RKO (cell line): ENCODE measurements around the gene ACD.
A peak's percentile ranks its signal among the peaks of the same experiment; 100 is the strongest.

Experiments
- DNase-seq: peaks from one replicate; pipeline ENCODE4 v3.0.0-alpha.2; 2016; ENCODE audit warnings: low spot score

The ACD gene

DNA sequence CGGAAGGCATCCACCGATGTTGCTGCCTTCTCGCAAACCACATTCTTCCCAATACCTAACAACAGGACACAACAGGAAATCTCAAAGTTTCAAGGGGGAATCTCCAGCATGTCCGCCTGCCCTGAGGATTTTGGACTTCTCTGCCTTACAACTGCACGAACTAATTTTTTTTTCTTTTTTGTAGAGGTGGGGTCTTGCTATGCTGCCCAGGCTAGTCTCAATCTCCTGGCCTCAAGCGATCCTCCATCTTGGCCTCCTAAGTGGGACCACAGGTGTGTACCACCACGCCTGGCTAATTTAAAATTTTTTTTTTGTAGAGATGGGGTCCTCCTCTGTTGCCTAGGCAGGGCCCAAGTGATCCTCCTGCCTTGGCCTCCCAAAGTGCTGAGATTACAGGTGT lies 15.9 kb upstream of the ACD start:
- no peak for DNase-seq

- DNase-seq, result no peak
Measured at GRCh38 chr16:67675579-67675935, 15.5 kb upstream of the ACD start.

DNA sequence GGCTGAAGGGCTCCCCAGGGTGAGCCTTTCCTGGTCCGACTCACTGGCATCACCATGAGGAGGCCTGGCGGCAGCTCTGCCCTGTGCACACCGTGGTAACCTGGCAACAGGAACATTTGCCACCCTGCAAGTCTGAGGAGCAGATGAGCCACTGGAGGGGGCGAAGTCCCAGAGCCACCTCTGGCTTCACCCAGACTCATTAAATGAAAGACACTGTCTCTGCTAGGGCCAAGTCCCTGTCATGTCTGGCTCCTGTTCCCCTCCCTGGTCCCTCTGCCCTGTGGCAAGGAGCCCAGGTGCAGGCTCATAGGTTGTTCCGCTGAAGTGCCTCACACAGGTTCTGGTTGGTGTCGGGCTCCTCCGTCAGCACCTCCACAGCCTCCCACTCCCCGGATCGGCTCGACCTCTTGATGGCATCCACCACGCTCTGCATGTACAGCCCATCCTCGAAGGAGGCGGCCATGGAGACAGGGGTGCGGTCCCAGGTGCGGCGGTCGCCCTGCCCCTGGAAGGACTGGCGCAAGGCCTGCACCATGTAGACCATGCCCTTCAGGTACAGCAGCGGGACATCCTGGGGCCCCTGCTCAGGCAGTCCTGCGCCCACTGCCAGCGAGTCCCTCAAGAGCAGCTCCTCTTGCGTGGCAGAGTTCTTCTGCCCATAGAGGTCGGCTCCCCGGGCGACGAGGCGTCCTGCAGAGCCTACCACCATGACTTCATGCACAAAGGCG lies 15.0 kb upstream of the ACD start:
- no peak for DNase-seq

DNA sequence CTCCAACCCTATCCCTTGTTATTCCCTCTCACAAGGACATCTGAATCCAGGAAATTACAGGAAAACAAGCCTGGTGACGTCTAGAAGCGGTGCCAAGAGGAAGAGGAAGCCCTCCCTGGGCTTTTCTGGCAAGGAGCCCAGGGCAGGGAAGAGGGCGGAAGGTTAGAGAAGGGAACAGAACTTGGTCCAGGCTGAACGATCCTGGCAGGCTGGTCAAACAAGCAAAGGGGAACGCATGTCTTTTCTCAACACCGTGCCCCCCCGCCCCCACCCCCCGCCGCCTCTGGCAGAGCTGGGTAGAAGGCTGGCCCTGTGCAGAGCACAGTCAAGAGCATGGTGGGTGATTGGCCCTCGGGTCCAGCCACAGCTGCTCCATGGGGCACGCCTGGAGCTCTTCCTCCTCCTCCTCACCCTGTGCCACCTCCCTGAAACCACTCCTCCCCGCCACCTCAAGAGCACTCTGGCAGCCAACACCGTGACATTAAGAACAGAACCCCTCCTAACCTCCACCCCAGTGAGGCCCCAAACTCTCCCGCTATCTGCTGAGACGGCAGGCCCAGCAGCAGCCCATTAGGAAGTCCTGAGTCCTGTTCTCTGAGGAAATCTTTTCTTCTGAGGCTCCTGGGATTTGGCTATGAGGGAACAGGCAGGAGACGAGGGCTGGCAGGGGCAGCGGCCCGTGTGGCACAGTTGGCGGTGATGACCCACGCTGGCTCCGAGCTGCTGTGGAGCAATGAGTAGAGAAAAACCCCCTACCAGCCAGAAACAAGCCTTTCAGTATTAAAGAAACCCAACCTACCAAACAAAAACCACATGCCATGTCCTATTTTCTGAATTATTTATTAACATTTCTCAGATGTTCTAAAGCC lies 13.9 kb upstream of the ACD start:
- DNase-seq, result no peak

DNA sequence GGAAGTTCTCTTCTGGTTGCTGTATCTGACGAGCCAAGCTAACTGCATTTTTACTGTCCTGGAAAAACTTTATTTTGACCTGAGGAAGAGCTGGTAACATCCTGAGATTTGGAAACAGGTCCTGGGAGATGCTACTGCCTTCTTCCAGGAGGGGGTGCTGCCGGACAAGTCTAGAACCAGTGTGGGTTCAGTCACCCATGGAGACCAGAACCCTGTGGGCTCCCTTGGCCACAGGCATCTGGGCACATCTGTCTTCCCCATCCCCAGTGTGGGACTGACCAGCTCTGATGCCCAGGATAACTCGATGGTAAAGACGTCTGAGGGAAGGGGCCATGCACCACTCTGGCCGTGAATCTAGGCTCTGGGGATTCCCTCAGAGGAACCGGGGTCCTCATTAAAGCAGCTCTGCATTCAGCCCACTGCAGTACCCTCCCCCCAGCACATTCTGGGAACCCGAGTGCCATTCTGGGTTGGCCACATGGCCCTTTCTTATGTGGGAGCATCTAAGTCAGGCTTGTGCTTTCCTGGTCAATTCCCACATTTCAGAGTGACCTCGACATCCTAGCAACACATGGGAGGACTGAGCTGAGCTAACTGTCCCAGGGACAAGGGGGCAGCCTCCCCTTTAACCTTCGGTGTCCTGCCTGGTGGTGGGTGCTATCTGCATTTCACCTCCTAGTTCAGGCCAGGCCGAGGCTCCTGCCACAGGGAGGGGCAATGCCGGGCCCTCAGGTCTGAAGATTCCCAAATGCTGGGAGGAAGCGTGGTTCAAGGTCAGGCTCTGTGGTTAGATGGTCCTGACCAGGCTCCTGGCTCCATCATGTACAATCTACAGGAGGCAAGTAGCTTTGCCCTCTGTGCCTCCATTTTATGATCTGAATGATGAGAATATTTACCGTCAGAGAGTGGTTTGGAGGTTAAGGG lies 12.9 kb upstream of the ACD start:
- peak; percentile 51 for DNase-seq

DNA sequence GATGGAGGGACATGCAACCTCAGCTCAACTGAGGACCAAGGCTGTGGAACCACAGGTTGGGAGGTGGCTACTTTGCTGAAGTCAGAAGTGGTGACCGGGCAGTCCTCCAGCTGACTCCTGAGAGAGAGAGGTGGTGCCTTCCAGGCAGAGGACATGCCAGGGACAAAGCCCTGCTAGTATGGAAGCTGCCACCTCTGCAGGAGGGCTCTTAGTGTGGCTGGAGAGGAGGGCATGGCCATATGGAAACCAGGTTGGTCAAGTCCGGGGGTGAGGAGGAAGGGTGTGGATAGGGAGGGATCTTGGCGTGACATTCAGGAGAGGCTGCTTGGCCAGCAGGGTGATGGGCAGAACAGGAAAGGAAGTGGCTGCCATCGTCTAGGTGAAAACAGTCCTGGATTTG lies 12.2 kb upstream of the ACD start:
- no peak for DNase-seq

GRCh38 chr16:67669499-67670101 lies 9.5 kb upstream of the ACD start:
- DNase-seq, result no peak

DNA sequence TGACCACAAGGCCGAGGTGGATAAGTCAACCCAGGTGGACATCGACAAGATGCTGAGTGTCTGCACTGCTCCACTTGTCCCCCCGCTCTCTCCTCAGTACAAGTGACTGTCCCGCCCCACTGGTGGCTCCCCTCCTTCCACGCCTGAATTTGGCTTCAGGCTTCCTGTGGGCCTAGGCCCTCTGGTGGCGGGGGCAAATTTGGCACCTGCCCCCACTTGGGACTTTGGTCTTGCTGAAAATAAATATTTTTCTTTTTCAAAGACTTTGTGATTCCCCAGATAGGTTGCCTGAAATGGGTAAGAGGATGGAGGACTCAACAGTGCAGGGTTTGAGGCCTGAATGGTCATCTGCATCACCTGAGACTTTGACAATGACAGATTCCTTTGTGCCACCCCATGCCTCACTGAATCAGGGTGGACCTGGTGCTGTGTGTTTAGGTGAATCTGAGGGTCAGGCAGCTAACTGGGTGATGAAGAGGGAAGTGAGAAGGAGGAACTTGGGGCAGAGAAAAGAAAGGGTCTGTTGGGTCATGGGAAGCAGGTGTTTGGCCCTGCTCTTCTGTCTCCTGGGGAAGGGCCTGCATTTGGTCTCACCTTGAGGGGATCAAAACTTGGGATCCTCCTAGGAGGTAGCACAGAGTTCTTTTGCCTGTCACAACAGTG lies 8.6 kb upstream of the ACD start:
- DNase-seq, result no peak

GRCh38 chr16:67667817-67668494 lies 7.9 kb upstream of the ACD start:
- DNase-seq, result peak; percentile 33

DNA sequence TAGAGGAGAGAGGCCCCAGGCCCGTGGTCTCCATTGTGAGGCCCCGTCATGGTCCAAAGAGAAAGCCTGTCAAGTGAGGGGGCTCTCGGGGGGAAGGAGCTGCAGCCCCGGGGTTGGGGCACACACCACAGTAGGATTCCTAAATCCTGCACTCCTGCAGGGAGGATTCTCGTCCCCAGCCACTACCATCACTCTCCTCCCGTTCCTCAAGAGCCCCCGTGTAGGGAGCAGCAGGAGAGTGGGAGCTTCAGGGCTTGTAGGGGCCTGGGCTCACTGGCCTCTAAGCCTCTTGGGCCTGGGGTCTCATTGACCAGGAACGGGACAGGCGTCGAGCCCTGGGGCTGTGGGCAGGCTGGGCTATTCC lies 7.4 kb upstream of the ACD start:
- DNase-seq, result no peak

DNA sequence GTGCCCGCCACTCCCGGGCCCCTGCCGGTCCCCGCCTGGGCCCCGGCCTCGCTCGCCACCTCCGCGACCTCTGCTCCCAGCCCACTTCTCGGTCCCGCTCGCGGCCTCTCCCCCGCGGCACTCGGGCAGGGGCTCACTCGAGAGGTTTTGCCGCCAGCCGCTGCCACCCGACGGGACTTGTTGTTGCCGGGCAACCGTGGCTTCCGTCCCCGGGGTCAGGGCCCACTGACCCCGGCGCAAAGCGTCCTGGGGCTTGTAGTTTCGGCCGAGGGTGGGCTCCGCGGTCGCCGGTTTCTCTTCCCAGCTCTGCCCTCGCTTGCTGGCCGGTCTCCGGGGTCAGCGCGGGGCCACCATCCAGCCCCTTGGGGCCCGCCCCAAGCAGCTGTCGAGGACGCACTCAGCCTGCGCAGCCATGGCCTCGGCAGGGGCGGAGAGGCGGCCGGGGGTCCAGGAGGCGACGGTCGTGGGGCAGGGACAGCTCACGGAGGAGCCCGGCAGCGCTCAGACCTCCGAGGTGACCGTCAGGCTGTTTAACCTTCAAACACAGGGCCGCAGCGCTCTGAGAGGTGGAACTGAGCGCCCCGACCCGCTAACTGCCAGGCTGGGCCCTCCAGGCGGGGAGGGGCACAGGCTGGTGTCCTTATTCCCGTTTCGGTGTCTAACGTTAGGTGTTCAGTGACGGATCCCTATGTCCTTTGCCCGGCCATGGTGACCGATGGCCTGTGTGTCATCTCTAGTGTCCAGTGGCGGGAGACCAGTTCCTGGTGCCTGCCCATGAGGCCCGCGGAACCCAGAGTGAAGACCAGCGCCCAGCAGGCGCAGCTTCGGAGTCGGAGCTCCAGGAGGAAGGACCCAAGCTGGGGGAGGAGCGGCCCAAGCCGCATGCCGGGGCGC lies 6.7 kb upstream of the ACD start, which contains the start of the genes C16orf86 and ENKD1:
Gene C16orf86, plus strand, starts transcription at position 256 of the 894 bp plus-strand sequence. Its CDS starts 157 bp downstream, at position 413.
Gene ENKD1, minus strand, starts transcription at position 192 of the 894 bp plus-strand sequence. CDS start 308 bp downstream, outside the sequence.
- no peak for DNase-seq

GRCh38 chr16:67666032-67666551 lies 6.0 kb upstream of the ACD start:
- DNase-seq, result no peak

GRCh38 chr16:67665598-67665997 lies 5.5 kb upstream of the ACD start:
- no peak for DNase-seq

GRCh38 chr16:67664871-67665270 lies 4.8 kb upstream of the ACD start:
- no peak for DNase-seq

GRCh38 chr16:67664258-67664657 lies 4.2 kb upstream of the ACD start:
- DNase-seq, result no peak

DNA sequence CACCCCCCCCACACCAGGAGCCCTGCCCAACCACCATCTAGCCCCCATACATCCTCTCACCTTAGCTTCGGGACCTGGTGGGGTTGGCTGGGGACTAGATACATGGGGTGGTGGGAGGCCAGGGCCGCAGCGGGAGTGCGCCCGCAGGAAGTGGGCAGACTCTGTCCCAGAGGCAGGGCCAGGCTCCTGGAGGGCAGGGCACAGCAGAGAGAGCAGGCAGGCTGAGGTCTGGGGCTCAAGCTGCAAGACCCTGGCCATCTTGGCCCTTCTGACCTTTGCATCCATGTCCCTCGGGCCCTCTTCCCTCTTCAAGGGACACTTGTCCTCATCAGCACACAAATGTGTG lies 3.8 kb upstream of the ACD start:
- DNase-seq, result no peak

DNA sequence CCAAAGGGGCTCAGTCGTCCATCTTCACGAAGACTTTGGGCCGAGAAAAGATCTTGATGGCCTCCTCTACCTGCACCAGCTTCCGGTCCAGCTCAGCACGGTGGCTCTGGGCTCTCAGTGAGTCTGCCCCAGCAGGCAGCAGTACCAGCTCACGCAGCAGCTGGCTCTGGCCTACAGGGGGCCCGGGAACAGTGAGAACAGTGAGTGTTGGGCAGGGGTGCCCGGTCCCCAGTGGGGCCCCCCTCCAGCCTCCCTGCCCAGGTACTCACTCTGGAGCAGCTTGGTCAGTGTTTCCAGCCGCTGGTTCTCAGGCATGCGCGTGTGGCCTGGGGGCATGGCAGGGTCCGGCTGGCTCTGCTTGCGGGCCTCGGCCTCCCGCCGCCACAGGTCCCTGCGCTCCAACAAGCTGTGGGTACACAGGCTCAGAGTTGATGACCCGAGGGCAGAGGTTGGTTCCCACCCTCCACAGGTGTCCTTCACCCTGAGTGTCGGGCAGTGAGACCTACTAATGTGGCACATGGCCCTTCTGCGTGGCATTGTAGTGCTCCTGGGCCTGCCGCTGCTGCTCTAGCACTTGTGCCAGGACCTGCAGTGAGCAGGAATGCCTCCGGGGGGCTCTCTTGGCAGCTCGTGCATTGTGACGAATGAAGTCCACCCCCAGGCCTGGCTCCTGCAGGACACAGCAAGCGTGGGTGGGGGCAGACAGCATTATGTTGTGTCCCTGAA lies 3.3 kb upstream of the ACD start:
- peak; percentile 30 for DNase-seq

DNA sequence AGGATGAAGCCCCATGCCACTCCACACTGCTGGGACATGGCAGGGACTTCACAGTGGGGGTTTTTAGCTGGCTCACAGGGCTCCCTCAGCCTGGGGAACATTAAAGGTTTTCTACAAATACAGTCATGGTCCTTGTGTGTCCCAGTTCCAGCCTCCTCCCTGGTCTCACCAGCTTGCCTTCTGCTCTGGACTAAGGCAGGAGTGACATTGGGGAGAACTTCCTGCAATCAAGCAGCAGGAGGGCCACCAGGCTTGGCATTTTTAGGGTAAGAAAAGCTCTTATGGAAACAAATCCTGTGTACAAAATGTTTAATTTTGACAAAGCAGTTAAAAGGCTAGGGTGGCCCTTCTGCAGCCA lies 2.6 kb upstream of the ACD start:
- no peak for DNase-seq
